Pancreas (tissue), 10 donors: ENCODE measurements around the gene ERCC6. TPM values are rescaled to one million over a fixed set of nuclear protein-coding genes. Genes with fewer than 3 reads are reported as not detected.

Experiments used
- ATAC-seq, 4 donors: fragments of 200-7000 bp; cut with Tn5 transposase; one replicate each; pipeline versions ENCODE4 v1.8.0 to v1.9.1; 2020; ENCODE audit warnings: mild to moderate bottlenecking in 4 of 4, moderate library complexity in 4 of 4
- DNase-seq, 6 donors: peaks; one replicate each; pipeline ENCODE4 v3.0.0-alpha.2; 2020
- FAIRE-seq: peaks from 2 replicates; lab custom pipeline; 2012; peaks lifted over from hg19 to GRCh38; lab: Jason Lieb, UNC
- H3K27ac ChIP-seq, 4 donors: fragments of 200-600 bp; sonication (generic); 1 replicate in 3 of 4; 2 replicates in 1 of 4; pipeline versions ENCODE4 v1.5.0 to v1.8.0; 2020
- H3K27me3 ChIP-seq, 4 donors: fragments of 200-600 bp; one replicate each; pipeline ENCODE4 v1.8.0; 2021
- H3K36me3 ChIP-seq, 3 donors: fragments of 200-600 bp; sonication (generic) in 1 of 3; one replicate each; pipeline versions ENCODE4 v1.5.0 to v1.8.0; 2020 to 2021
- H3K4me1 ChIP-seq, 3 donors: fragments of 200-600 bp; one replicate each; pipeline ENCODE4 v1.8.0; 2021
- H3K4me3 ChIP-seq, 4 donors: fragments of 200-600 bp; sonication (generic) in 2 of 4; one replicate each; pipeline versions ENCODE4 v1.5.0 to v1.8.0; 2020 to 2021
- H3K9me3 ChIP-seq, 4 donors: fragments of 200-600 bp; one replicate each; pipeline ENCODE4 v1.8.0; 2021
- CTCF ChIP-seq, 4 donors: fragments of 200-600 bp; sonication (generic) in 3 of 4; IDR thresholded peaks; one replicate each; pipeline versions ENCODE4 v1.5.0 to v1.8.0; 2021; ENCODE audit warnings: antibody characterized with exemption in 4 of 4
- WGBS, 2 donors: extraction: QIAGEN DNeasy Blood & Tissue Kit; methylation state at CpG; one replicate each; pipeline ENCODE4 v1.1.7; 2013; 5-methylcytosine and 5-hydroxymethylcytosine counted together
- intact Hi-C, 3 donors: fragments of 100-400 bp; cut with DNase I; formaldehyde crosslinking; loops; one replicate each; pipeline versions ENCODE4 v1.11.1 to v1.14.2; 2022
- polyA plus RNA-seq, 2 donors: library from polyadenylated mRNA; stranded (reverse); fragments of 200-250 nt; gene quantifications; one replicate each; pipeline ENCODE4 v1.2.3, GENCODE V29; 2013
- total RNA-seq, 6 donors: library from RNA; stranded (reverse); fragmentation: NEBNext Ultra II Directional in 4 of 6; extraction: Animal tissue kit (Norgen Biotek cat#: 25700) in 4 of 6; gene quantifications; one replicate each; pipeline versions ENCODE4 v1.2.1 to v1.2.4, GENCODE V29; 2021 to 2023
- donor health status: healthy with polysubstance abuse.
- donor health status: DM: no; HTN: no; CAD: no; lungs with moderate emphysema.
- donor health status: DM: no; HTN: no; CAD: no.
- donor health status: control.
- donor health status: control.
- donor health status: Bipolar disorder and iron deficiency.
- donor health status: DM: yes; HTN: yes; CAD: no.
- donor health status: DM: no; HTN: no; CAD: no.
- donor health status: DM: no; HTN: no; CAD: no.
- donor health status: DM: yes; HTN: yes; CAD: no.

Gene ERCC6
- total and polyA plus RNA-seq, 8 donors = 3.8 to 20.0 (median 15.3) TPM

GRCh38 chr10:49532461-49532860, 6.5 kb downstream of the ERCC6 start:
- Histone ChIP-seq H3K9me3 (no peaks in the 10 kb centered on the region), H3K36me3 (peaks cover 0 to 31% (median 4%) of the 10 kb centered on the region in 3 donors), H3K27me3 (no peaks in the 10 kb centered on the region), H3K4me1 (peaks cover 0 to under 1% (median 0%) of the 10 kb centered on the region in 3 donors), H3K4me3 (no peak overlapping the region), H3K27ac (no peak overlapping the region)
- DNase-seq (no peak), ATAC-seq (no peak), FAIRE-seq (no peak)
- intact Hi-C loops = no loop called here
- WGBS, 2 donors = 94 to 95% methylated on average over 15 of the region's 15 CpGs
- no peak for TF ChIP-seq CTCF (IDR thresholded peaks at IDR 0.05)

GRCh38 chr10:49528977-49529506, 9.9 kb downstream of the ERCC6 start:
- Histone ChIP-seq H3K9me3 (no peaks in the 10 kb centered on the region), H3K36me3 (peaks cover 0 to 40% (median 6%) of the 10 kb centered on the region in 3 donors), H3K27ac (no peak overlapping the region), H3K27me3 (no peaks in the 10 kb centered on the region), H3K4me3 (no peak overlapping the region), H3K4me1 (no peaks in the 10 kb centered on the region)
- 65 to 75% methylated on average over 2 of the region's 2 CpGs for WGBS, 2 donors
- DNase-seq = no peak
- no peak for TF ChIP-seq CTCF (IDR thresholded peaks at IDR 0.05)
- intact Hi-C loops = no loop called here
- FAIRE-seq = no peak
- no peak for ATAC-seq

- Histone ChIP-seq H3K36me3 (peaks cover 0 to 40% (median 7%) of the 10 kb centered on the region in 3 donors), H3K9me3 (no peaks in the 10 kb centered on the region), H3K4me3 (no peak overlapping the region), H3K27me3 (no peaks in the 10 kb centered on the region), H3K27ac (no peak overlapping the region), H3K4me1 (no peaks in the 10 kb centered on the region)
- no peak for FAIRE-seq
- intact Hi-C loops = no loop called here
- WGBS, 2 donors = 94 to 95% methylated on average over 4 of the region's 4 CpGs
- no peak for DNase-seq
- TF ChIP-seq CTCF (IDR thresholded peaks at IDR 0.05) = no peak
- no peak for ATAC-seq
These were observed 11.1 kb downstream of the ERCC6 start for GRCh38 chr10:49527850-49528249.

GRCh38 chr10:49527061-49527460, 11.9 kb downstream of the ERCC6 start:
- WGBS, 2 donors = 78 to 81% methylated on average over 2 of the region's 2 CpGs
- Histone ChIP-seq H3K4me1 (no peaks in the 10 kb centered on the region), H3K27ac (no peak overlapping the region), H3K36me3 (peaks cover 0 to 33% (median 7%) of the 10 kb centered on the region in 3 donors), H3K27me3 (no peaks in the 10 kb centered on the region), H3K4me3 (no peak overlapping the region), H3K9me3 (no peaks in the 10 kb centered on the region)
- FAIRE-seq (no peak), ATAC-seq (no peak), DNase-seq (no peak)
- TF ChIP-seq CTCF (IDR thresholded peaks at IDR 0.05) = no peak
- intact Hi-C loops = no loop called here

- no peak for FAIRE-seq
- Histone ChIP-seq H3K27me3 (no peaks in the 10 kb centered on the region), H3K36me3 (peaks cover 0 to 30% (median 4%) of the 10 kb centered on the region in 3 donors), H3K4me3 (no peak overlapping the region), H3K27ac (no peak overlapping the region), H3K4me1 (no peaks in the 10 kb centered on the region), H3K9me3 (no peaks in the 10 kb centered on the region)
- WGBS, 2 donors = 66 to 67% methylated on average over 2 of the region's 2 CpGs
- TF ChIP-seq CTCF (IDR thresholded peaks at IDR 0.05) = no peak
- intact Hi-C loops = no loop called here
- no peak for ATAC-seq
- DNase-seq = no peak
These were observed 12.3 kb downstream of the ERCC6 start for GRCh38 chr10:49526619-49527018.
